ENCODE data around the gene SEPTIN5.

GRCh38 chr22:19688301-19689290, 25.7 kb upstream of the SEPTIN5 start:
- TF ChIP-seq CTCF (IDR thresholded peaks at IDR 0.05; ENCODE audit: low read depth, low read length) (no peak), EZH2phosphoT487 (IDR thresholded peaks at IDR 0.05; ENCODE audit: low read depth) (no peak)
